Nephron progenitor cell (in vitro differentiated cells): ENCODE measurements around the gene HACL1.
A peak's percentile ranks its signal among the peaks of the same experiment; 100 is the strongest.

ENCODE experiments used
- DNase-seq: peaks from one replicate; pipeline ENCODE4 v3.0.0; 2021
- H3K27ac Mint-ChIP-seq: 2 replicates; pipeline ENCODE4 v1.8.0; 2021; ENCODE audit warnings: mild to moderate bottlenecking, moderate library complexity, mixed read lengths
- H3K27me3 Mint-ChIP-seq: 2 replicates; pipeline ENCODE4 v1.8.0; 2021; ENCODE audit warnings: mild to moderate bottlenecking, low read depth, mixed read lengths; ENCODE audit not compliant: poor library complexity
- H3K36me3 Mint-ChIP-seq: 2 replicates; pipeline ENCODE4 v1.8.0; 2021; ENCODE audit warnings: low read depth, mixed read lengths
- H3K4me1 Mint-ChIP-seq: 2 replicates; pipeline ENCODE4 v1.8.0; 2021; ENCODE audit warnings: mixed read lengths
- H3K4me3 Mint-ChIP-seq: 2 replicates; pipeline ENCODE4 v1.8.0; 2021; ENCODE audit warnings: mild to moderate bottlenecking, moderate library complexity, mixed read lengths
- H3K9me3 Mint-ChIP-seq: 2 replicates; pipeline ENCODE4 v1.8.0; 2021; ENCODE audit warnings: mild to moderate bottlenecking, moderate library complexity, mixed read lengths
- TF ChIP-seq, protein P1 (sequence below): fragments of 200-600 bp; sonication (generic); IDR thresholded peaks from 2 replicates; pipeline ENCODE4 v1.5.0; 2021; ENCODE audit warnings: antibody characterized with exemption

The HACL1 gene

DNA sequence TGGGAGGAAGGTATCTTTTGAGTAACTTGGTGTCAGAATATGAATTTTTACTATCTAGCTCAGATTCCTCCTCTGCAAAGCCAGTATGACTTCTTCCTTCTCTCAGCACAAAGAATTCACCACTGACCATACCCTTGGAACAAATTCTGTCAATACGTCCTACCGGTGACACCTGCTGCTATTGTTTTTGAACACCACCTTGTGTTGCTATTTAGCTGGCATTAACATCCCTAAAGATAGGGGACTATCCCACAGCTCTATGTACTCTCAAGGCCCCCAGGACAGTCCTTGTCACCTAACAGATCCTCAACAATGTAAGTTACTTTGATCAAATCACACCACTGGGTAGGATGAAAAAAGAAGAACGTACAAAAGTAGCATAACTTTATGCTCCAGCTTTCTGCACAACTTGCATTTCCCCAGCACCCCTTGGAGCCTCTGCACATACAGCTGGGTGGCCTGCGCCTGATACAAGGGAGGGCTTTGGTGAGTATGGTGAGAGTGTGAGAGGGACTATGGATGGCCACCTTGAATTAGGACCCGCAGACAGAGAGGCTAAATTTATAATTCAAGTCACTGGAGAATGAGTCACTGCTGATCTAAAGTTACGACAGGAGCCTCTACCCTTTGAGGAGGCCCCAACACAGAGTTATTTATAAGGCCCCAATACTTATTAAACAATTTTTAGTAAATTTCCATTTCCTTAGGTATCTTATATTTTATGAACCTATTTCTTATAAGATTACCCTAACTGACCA, 77.5 kb downstream of the HACL1 start:
- Mint-ChIP-seq H3K9me3 (peaks cover 3% of the 10 kb centered on the region), H3K27ac (no peak overlapping the region), H3K27me3 (peaks cover 3% of the 10 kb centered on the region), H3K4me3 (no peak overlapping the region), H3K36me3 (no peaks in the 10 kb centered on the region), H3K4me1 (peaks cover 48% of the 10 kb centered on the region)
- TF ChIP-seq, protein P1, sequence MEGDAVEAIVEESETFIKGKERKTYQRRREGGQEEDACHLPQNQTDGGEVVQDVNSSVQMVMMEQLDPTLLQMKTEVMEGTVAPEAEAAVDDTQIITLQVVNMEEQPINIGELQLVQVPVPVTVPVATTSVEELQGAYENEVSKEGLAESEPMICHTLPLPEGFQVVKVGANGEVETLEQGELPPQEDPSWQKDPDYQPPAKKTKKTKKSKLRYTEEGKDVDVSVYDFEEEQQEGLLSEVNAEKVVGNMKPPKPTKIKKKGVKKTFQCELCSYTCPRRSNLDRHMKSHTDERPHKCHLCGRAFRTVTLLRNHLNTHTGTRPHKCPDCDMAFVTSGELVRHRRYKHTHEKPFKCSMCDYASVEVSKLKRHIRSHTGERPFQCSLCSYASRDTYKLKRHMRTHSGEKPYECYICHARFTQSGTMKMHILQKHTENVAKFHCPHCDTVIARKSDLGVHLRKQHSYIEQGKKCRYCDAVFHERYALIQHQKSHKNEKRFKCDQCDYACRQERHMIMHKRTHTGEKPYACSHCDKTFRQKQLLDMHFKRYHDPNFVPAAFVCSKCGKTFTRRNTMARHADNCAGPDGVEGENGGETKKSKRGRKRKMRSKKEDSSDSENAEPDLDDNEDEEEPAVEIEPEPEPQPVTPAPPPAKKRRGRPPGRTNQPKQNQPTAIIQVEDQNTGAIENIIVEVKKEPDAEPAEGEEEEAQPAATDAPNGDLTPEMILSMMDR: no peak
- DNase-seq: no peak

DNA sequence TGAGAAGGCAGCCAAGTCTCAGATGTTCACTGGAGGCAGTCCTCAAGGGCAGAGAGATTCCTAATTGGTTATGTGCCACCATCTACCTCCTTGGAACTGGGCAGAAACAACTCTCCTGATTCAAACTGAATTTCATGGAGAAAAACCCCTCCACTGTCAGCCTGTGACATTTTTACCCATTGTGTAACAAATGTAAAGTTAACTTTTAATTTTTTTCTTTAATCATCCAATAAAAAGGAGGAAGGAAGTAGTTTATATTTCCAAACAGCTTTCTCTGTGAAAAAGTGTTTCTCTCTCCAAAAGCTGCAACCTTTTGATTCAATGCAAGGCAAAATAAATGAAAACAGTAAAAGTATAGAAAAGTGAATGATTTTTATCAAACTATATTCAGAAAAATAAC, 79.4 kb downstream of the HACL1 start:
- Mint-ChIP-seq H3K27ac (no peak overlapping the region), H3K4me3 (peak overlapping the region; percentile 52), H3K36me3 (peaks cover 4% of the 10 kb centered on the region), H3K9me3 (peaks cover 3% of the 10 kb centered on the region), H3K4me1 (peaks cover 42% of the 10 kb centered on the region), H3K27me3 (peaks cover 3% of the 10 kb centered on the region)
- DNase-seq: no peak
- TF ChIP-seq, protein P1: no peak

DNA sequence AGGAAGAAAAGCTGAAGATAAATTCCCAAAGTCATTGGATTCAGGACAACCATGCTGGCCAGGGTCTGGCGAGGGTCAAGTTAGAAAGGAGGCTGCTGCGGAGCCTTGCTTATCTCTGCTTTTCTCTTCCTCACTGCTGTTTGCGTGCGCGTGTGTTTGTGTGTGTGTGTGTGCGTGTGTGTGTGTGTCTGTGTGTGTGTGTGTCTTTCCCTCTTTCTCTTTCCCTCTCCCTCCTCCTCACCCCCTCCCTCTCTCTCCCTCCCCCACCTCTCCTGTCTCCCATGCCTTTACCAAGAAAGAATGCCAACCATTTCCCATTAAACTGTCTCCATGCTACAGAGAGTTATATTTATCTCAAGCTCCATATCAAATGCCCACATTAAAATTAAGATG, 79.8 kb downstream of the HACL1 start, which contains the start of gene COLQ:
Gene COLQ (minus strand): TSS at position 134 of the 393 bp plus-strand sequence. CDS start 81 bp downstream, at position 53.
- H3K4me1 Mint-ChIP-seq: peaks cover 37% of the 10 kb centered on the region
- peaks cover 3% of the 10 kb centered on the region for H3K9me3 Mint-ChIP-seq
- peak within 1 kb of the TSS; percentile 52 for H3K4me3 Mint-ChIP-seq
- H3K27ac Mint-ChIP-seq: peak within 1 kb of the TSS; percentile 78
- H3K27me3 Mint-ChIP-seq: peaks cover 3% of the 10 kb centered on the region
- DNase-seq: peak; percentile 22
- peaks cover 4% of the 10 kb centered on the region for H3K36me3 Mint-ChIP-seq
- TF ChIP-seq, protein P1: no peak

DNA sequence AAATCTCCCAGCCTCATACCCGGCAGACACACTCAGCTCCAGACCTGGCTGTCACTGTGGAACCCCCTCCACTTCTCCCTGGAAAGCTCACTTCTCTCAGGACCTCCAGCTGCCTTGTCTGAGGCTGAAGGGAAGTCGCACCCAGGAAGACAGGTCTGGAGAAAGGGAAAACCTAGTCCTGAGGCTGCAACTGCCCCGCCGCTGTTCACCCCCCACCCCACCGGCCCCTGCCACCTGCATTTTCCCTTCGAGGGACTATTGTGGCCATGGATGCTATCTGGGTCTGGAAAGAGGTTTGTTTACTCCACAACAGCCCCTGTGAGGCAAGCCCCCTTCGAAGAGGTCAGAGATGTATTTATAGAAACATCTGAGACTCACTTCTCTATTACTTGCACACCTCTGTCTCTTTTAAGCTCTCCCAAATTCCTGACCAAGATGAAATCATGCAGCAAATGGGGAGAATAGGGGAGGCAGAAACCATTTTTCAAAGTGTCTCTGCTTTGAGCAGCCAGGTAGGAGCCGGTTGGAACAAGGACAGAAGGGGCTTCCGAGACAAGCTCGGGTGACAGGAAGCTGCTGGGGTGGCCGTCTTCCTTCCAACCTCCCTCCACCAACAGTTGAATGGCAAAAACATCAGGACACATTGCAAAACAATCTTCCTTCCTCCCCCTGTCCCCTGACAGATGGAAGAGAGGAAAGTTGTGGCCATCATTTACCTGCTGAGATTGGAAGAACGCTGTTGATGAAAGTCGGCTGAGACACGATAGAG, 80.4 kb downstream of the HACL1 start:
- TF ChIP-seq, protein P1: no peak
- peaks cover 3% of the 10 kb centered on the region for H3K9me3 Mint-ChIP-seq
- H3K27me3 Mint-ChIP-seq: peaks cover 3% of the 10 kb centered on the region
- peaks cover 32% of the 10 kb centered on the region for H3K4me1 Mint-ChIP-seq
- H3K27ac Mint-ChIP-seq: peak overlapping the region; percentile 78
- peaks cover 4% of the 10 kb centered on the region for H3K36me3 Mint-ChIP-seq
- peak overlapping the region; percentile 52 for H3K4me3 Mint-ChIP-seq
- no peak for DNase-seq

DNA sequence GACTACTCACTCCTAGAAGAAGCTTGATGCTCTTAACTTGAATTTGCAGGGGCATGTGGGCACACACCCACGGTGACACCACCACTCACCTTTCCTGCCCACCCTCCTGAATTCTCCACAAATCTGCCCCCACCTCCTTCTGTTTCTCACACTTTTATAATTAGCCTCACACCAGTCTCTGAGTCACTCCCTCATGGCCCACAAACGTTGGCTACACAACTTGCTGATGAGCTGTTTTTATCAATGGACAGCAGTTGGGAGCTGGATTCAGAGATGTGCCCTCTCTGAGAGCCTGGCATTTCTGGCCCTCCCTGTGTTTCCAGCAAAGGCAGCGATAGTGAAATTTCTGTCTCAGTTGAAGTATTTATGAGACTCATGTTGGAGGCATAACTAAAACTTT, 81.2 kb downstream of the HACL1 start:
- TF ChIP-seq, protein P1: no peak
- peaks cover 4% of the 10 kb centered on the region for H3K36me3 Mint-ChIP-seq
- H3K27ac Mint-ChIP-seq: no peak overlapping the region
- H3K4me1 Mint-ChIP-seq: peaks cover 32% of the 10 kb centered on the region
- H3K4me3 Mint-ChIP-seq: no peak overlapping the region
- no peak for DNase-seq
- peaks cover 3% of the 10 kb centered on the region for H3K27me3 Mint-ChIP-seq
- H3K9me3 Mint-ChIP-seq: no peaks in the 10 kb centered on the region
